Natural killer cell treated with Interleukin-12 subunit alpha and Interleukin-12 subunit beta and Interleukin-15 and Interleukin-18, amount 100 ng/mL, for 72 hours (primary cell): ENCODE measurements around the gene HMCES. TPM values are rescaled to one million over a fixed set of nuclear protein-coding genes. Genes with fewer than 3 reads are reported as not detected.
A peak's percentile ranks its signal among the peaks of the same experiment; 100 is the strongest.

Source experiments
- ATAC-seq, 2 donors: fragments of 150-1000 bp; cut with Tn5 transposase in 1 of 2; sonication (Bioruptor Pico), chemical (Tn5 transposase) in 1 of 2; 2 replicates each; pipeline ENCODE4 v1.10.0; 2021
- DNase-seq: peaks from one replicate; pipeline ENCODE4 v3.0.0; 2022; ENCODE audit warnings: low spot score
- H3K27ac Mint-ChIP-seq, 2 donors: 1 replicate in 1 of 2; 2 replicates in 1 of 2; pipeline ENCODE4 v1.8.0; 2022; ENCODE audit warnings: mixed read lengths in 2 of 2, mild to moderate bottlenecking in 1 of 2, moderate library complexity in 1 of 2
- H3K27me3 Mint-ChIP-seq, 2 donors: 1 replicate in 1 of 2; 2 replicates in 1 of 2; pipeline ENCODE4 v1.8.0; 2022; ENCODE audit warnings: mixed read lengths in 2 of 2
- H3K36me3 Mint-ChIP-seq: one replicate; pipeline ENCODE4 v1.8.0; 2022; ENCODE audit warnings: mixed read lengths
- H3K4me1 Mint-ChIP-seq, 2 donors: 1 replicate in 1 of 2; 2 replicates in 1 of 2; pipeline ENCODE4 v1.8.0; 2022; ENCODE audit warnings: low read depth in 2 of 2, mixed read lengths in 2 of 2, mild to moderate bottlenecking in 1 of 2
- H3K4me3 Mint-ChIP-seq: one replicate; pipeline ENCODE4 v1.8.0; 2022; ENCODE audit warnings: mixed read lengths
- H3K9me3 Mint-ChIP-seq: 2 replicates; pipeline ENCODE4 v1.8.0; 2022; ENCODE audit warnings: mixed read lengths
- total RNA-seq, 2 donors: library from RNA; stranded (reverse); gene quantifications; one replicate each; pipeline ENCODE4 v1.2.3, GENCODE V29; 2022

HMCES gene
- total RNA-seq, 2 donors from 2014 or later: 49.2 to 52.5 TPM

DNA sequence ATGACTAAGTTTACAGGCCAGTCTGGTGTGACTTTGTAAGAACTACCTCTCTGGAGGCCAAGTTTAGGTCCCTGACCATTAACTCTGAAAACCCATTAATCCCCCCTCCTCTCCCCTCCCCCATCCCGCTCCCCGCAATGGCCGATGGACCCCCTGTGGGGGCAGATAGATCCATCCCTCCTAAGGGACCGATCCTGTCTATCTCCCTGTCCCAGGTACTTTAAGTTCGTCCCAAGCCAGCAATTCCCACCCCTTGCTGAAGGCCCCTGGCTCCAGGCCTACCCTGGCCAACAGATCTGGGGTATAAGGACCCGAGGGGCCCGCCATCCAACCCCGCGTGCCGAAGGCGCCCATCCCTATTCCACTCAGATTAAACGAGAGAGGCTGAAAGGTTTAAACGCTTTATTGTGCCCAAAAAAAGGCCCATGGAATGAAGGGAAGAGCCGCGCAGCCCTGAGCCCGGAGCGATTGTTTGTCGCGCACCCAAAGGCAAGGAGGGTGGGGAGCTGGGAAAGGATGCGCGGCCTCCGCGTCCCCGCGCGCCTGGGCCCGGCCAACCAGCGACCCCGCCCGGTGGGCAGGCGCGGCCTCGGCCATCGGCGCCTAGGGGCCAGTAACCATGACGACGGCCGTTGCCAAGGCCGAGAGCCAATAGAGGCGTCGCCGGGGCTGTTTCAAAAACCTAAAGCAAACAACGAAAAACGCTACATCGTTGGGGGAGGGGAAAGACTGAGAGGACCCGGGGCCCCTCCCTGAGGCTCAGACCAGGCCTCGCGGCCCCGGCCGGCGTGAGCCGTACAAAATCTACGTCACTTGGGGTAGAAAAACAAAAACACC, 35.9 kb downstream of the HMCES start:
- peak overlapping the region; percentile 92 for H3K4me3 Mint-ChIP-seq
- peaks cover 24 to 30% of the 10 kb centered on the region in 2 donors for H3K4me1 Mint-ChIP-seq
- H3K9me3 Mint-ChIP-seq: no peaks in the 10 kb centered on the region
- peak; percentile 51 to 69 for ATAC-seq
- H3K27me3 Mint-ChIP-seq: no peaks in the 10 kb centered on the region
- DNase-seq: peak; percentile 79
- peak overlapping the region; percentile 24 to 45 for H3K27ac Mint-ChIP-seq
- H3K36me3 Mint-ChIP-seq: no peaks in the 10 kb centered on the region

DNA sequence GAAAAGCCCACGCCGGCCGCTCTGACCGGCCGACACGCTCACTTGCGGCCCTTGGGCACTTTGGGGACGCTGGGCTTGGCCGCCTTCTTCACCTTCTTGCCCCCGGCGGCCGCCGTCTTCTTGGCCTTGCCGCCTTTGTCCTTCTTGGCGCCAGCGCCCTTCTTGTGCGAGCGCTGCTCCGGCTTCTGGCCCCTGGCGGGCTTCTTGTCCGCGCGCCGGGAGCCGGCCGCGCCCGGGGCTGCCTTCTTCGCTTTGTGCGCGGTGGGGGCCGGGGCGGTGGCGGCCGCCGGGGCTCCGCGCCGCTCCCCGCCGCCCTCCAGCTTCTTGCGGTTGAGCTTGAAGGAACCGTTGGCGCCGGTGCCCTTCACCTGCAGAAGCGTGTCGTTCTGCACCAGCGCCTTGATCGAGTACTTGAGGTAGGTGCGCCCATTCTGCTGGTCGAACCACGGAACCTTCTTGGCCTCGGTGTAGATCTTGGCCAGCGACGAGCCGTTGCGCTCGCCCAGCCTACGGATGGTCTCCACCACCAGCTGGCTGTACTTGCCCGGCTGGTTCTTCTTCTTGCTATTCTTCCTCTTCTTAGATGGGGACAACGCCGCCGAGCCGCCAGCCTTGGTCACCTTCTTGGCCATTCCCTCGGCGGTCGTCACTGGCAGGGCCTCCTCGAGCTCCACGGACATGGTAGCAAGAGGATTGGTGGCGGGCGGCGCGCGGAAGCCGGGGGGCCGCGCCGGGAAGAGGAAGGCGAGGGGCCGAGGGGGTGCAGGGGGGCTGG, 36.7 kb downstream of the HMCES start:
- ATAC-seq (peak; percentile 4 to 21), DNase-seq (no peak)
- Mint-ChIP-seq H3K4me3 (peak overlapping the region; percentile 92), H3K36me3 (no peaks in the 10 kb centered on the region), H3K9me3 (no peaks in the 10 kb centered on the region), H3K27me3 (no peaks in the 10 kb centered on the region), H3K4me1 (peaks cover 24 to 30% of the 10 kb centered on the region in 2 donors), H3K27ac (peak overlapping the region; percentile 59 to 61)

DNA sequence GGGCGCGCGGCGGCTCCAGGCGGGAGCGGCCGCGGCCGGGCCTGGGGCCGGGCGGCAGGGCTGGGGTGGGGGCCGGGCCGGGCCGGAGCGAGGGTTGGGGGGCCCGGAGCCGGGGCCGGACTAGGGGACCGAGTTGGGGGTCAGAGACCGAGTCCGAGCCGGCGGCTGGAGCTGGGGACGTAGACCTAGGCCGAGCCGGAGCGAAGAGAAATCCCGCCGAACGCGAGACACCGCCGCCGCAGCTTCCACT, 37.3 kb downstream of the HMCES start:
- Mint-ChIP-seq H3K4me3 (peak overlapping the region; percentile 92), H3K27ac (peak overlapping the region; percentile 59 to 61), H3K9me3 (no peaks in the 10 kb centered on the region), H3K36me3 (no peaks in the 10 kb centered on the region), H3K4me1 (peaks cover 24 to 30% of the 10 kb centered on the region in 2 donors), H3K27me3 (no peaks in the 10 kb centered on the region)
- ATAC-seq (no peak), DNase-seq (no peak)

DNA sequence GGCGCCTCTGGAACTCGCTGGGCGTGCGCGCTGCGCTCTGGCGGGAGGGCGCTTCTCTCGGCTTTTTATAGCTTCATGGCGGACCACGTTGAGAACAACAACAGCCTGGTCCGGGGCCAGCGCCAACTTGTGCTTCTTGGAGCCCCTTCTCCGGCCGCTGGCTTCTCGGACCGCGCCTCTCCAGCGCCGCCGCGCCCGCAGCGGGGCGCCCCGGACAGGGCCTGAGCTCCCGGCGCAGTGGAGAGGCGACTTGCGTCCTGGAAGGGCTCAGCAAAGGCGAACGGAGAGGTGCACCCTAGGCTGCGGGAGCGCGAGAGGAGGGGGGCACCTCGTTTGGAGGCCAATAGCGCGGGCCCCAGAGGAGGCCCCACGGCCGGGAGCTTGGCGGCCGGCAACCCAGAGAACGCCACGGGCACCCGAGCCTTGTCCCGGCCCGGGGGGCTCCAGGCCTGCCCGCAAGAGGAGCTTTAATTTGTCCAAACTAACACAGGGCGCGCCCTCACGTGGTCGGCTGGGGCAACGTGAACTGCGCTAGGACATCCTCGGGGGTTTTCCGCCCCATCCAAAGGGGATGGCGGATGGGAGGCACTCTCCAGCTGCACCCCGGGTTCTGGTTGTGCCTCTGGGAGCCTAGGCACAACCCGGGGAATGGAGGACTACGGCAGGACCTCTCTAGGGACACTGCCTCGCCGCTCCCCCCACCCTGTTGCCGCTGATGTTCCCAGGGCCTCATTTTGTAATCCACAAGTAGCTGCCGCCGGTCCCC, 37.8 kb downstream of the HMCES start:
- ATAC-seq (peak; percentile 52 to 72), DNase-seq (peak; percentile 77)
- Mint-ChIP-seq H3K4me1 (peaks cover 24 to 30% of the 10 kb centered on the region in 2 donors), H3K27ac (no peak overlapping the region), H3K27me3 (no peaks in the 10 kb centered on the region), H3K4me3 (peak overlapping the region; percentile 92), H3K9me3 (no peaks in the 10 kb centered on the region), H3K36me3 (no peaks in the 10 kb centered on the region)

DNA sequence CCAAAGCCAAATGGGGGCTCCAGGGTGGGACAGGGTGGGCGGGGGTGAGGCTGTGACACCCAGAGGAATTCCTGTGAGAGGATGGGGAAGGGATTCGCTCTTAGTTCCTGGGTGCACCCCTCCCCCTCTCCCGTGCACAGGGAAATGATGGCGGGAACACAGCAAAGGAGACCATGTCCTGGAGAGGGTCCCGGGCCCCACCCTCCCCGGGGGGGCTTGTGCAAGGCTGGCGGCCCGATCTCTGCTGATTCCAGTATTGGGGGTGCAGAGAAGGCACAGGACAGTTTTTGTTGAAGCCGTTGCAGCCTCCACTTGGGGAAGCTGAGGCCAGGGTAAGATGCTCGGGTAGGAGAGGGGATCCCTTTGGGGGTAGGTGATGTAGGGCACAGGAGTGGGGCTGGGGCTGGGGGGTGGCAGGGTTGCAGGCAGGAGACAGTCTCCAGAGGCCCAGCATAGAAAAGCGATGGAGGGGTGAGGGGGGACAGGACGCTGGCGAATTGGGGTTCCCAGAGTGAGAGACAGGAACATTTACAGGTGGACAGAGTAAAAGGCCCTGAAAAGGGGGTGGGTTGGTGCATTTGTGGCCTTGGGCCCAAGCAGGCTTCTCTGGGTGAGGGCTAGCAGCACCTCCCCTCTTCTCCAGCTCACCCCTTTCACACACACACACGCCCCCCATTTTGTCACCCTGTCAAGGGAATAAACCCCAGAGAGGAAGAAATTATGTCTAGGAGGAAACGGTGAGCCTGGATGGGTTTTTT, 38.5 kb downstream of the HMCES start:
- H3K9me3 Mint-ChIP-seq: no peaks in the 10 kb centered on the region
- DNase-seq (no peak), ATAC-seq (no peak)
- no peaks in the 10 kb centered on the region for H3K36me3 Mint-ChIP-seq
- peaks cover 19 to 25% of the 10 kb centered on the region in 2 donors for H3K4me1 Mint-ChIP-seq
- H3K4me3 Mint-ChIP-seq: peak overlapping the region; percentile 32
- H3K27me3 Mint-ChIP-seq: no peaks in the 10 kb centered on the region
- no peak overlapping the region for H3K27ac Mint-ChIP-seq

DNA sequence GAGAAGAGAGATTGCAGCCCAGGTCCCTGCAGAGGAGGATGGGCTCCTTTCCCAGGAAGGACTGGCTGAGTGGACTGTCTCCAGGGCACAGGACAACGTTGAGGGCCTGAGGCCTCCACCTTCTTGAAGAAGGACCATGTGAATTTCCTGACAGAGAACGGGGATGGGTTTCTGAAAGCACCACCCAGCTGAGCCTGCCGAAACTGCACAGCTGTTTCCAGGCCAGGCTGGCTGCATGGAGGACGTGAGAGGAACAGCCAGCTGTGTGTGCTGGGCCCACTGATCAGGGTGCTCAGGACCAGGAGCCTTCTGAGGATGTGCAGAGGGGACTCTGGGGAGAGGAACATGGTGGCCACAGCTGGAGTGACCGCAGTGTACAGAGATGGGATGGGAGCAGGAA, 39.2 kb downstream of the HMCES start:
- ATAC-seq (no peak), DNase-seq (no peak)
- H3K36me3 Mint-ChIP-seq: no peaks in the 10 kb centered on the region
- H3K4me1 Mint-ChIP-seq: peaks cover 13 to 19% of the 10 kb centered on the region in 2 donors
- H3K9me3 Mint-ChIP-seq: no peaks in the 10 kb centered on the region
- H3K27ac Mint-ChIP-seq: no peak overlapping the region
- H3K27me3 Mint-ChIP-seq: no peaks in the 10 kb centered on the region
- H3K4me3 Mint-ChIP-seq: peak overlapping the region; percentile 32

DNA sequence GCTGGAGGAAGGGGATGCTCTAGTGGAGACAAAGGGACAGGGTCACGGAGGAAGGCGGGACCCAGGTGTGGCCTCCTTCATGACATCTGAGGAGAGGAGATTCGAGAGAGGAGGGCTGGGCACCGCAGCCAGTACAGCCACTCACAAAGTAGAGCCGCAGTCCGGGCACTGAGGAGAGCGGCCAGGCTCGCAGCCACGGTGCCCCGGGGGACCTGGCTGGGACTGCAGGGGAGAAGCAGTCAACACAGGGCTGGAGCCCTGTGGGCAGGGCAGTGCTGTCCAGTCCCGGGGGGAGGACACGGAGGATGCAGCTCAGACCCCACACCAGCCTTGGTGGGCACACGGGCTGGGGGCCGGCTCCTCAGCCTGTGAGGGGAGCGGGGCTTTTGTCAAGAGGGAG, 40.3 kb downstream of the HMCES start:
- DNase-seq: no peak
- no peaks in the 10 kb centered on the region for H3K36me3 Mint-ChIP-seq
- H3K27ac Mint-ChIP-seq: no peak overlapping the region
- peaks cover 7 to 12% of the 10 kb centered on the region in 2 donors for H3K4me1 Mint-ChIP-seq
- ATAC-seq: no peak
- H3K4me3 Mint-ChIP-seq: no peak overlapping the region
- no peaks in the 10 kb centered on the region for H3K27me3 Mint-ChIP-seq
- H3K9me3 Mint-ChIP-seq: no peaks in the 10 kb centered on the region

DNA sequence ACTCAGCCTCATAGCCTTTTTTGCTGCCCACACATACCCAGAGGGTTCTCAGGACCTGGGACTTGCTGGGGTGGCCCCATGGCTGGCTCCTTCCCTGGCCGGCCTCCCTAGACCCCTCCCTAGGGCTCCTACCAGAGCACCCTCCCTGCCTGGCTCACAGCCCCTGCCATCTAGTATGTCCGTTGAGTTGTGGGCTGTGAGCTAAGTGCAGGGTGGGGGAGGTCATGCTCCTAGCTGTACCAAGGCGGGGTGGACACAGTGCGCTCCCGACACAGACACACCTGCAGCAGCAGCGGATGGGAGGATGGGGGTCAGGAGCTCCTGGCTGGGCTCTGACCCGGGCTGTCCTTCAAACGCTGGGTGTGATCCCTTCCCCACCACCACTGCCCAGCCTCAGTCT, 41.6 kb downstream of the HMCES start:
- H3K4me3 Mint-ChIP-seq: no peak overlapping the region
- no peak for ATAC-seq
- no peak overlapping the region for H3K27ac Mint-ChIP-seq
- H3K4me1 Mint-ChIP-seq: peaks cover 0 to 5% of the 10 kb centered on the region in 2 donors
- no peaks in the 10 kb centered on the region for H3K27me3 Mint-ChIP-seq
- no peaks in the 10 kb centered on the region for H3K36me3 Mint-ChIP-seq
- no peaks in the 10 kb centered on the region for H3K9me3 Mint-ChIP-seq
- DNase-seq: no peak

DNA sequence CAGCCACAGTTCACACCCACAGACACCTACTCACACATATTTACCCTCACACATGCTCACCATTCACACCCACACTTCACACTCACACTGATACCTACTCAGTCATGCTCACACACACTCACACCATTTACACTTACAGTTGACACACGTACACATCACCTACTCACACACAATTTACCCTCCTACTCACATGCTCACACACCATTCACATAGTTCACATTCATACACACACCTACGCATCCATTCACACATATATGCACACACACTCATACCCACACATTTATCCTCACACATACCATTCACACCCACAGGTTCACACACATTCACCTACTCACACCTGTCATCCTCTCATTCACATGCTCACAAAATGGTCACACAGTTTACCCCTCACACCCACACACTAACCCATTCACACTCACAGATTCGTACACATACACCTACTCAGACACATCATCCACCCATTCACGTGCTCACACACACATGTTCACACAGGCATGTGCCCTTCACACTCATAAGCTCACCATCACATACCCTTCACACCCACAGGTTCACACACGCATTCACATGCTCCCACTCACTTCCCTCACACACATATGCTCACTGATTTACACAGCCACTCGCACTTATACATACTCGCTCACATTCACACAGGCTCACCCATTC, 42.3 kb downstream of the HMCES start:
- DNase-seq (no peak), ATAC-seq (no peak)
- H3K36me3 Mint-ChIP-seq: no peaks in the 10 kb centered on the region
- H3K4me3 Mint-ChIP-seq: no peak overlapping the region
- no peaks in the 10 kb centered on the region for H3K27me3 Mint-ChIP-seq
- H3K9me3 Mint-ChIP-seq: no peaks in the 10 kb centered on the region
- peaks cover 0 to 3% of the 10 kb centered on the region in 2 donors for H3K4me1 Mint-ChIP-seq
- H3K27ac Mint-ChIP-seq: no peak overlapping the region

DNA sequence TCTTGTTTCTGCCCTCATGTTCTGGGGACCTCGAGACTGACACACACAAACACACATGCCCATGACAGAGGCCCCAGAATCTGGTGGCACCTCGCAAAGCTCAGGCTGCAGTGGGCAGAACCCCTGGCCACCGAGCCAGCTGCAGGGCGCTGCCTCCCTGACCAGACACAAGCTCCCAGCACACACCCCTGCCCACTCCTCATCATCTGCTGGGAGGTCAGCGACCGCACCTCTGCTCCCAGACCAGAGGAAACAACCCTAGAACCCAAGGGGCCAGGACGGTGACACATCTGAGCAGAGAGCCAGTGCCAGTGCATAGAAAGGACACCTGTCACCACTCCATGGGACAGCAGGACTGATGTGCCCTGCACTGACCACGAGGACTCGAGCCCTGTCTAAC, 43.2 kb downstream of the HMCES start:
- Mint-ChIP-seq H3K4me3 (no peak overlapping the region), H3K27ac (no peak overlapping the region), H3K9me3 (no peaks in the 10 kb centered on the region), H3K4me1 (peaks cover 0 to 3% of the 10 kb centered on the region in 2 donors), H3K36me3 (no peaks in the 10 kb centered on the region), H3K27me3 (no peaks in the 10 kb centered on the region)
- no peak for ATAC-seq
- no peak for DNase-seq

DNA sequence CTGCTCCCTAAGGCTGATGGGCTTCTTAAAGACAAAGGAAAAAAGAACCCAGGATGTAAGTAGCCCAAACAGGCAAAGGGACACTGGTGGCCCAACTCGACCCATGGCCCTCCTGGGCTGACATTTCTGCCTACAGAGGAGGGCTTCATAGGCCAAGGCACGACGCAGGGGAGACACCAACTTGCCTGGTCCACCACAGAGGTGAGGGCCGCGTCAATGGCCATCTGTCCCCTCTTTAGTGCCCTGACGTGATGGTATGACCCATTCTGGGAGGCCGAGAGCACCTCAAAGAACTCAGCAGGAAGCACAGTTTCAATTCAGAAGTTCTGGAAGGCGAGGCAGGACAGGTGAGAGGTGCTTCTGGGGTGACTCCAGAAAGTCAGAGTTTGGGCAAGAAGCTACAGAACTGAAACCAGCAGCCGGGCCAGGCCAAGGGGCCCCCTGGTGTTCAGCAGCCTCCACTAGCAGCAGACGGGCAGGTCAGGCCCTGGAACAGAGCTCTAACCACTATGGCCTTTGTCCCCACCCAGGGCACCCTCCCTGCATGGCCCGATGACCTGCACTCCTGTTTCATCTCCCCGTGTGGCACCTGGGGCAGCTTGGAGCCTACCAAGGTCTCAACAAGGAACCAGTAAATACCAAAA, 45.1 kb downstream of the HMCES start:
- H3K4me3 Mint-ChIP-seq: no peak overlapping the region
- no peaks in the 10 kb centered on the region for H3K36me3 Mint-ChIP-seq
- no peak for DNase-seq
- no peak overlapping the region for H3K27ac Mint-ChIP-seq
- no peaks in the 10 kb centered on the region for H3K27me3 Mint-ChIP-seq
- ATAC-seq: no peak
- H3K4me1 Mint-ChIP-seq: no peaks in the 10 kb centered on the region
- H3K9me3 Mint-ChIP-seq: no peaks in the 10 kb centered on the region

DNA sequence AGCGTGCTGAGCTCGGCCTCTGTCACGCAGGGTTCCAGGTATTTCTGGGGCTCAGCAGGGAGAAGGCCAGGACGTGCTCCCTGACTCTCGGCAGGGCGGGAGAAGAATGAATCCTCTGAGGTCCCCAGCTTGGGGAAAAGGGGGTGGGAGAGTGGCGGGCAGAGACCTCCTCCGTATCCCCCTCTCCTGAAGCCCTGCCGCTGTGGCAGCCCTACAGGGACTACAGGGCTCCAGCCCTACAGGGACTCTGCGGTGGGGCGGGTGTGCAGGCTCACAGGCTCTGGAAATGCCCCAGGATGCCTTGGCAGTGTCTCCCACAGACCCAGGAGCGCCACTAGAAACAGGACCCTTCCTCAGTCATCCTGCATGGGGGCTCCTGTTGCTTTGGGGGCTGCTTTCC, 46.2 kb downstream of the HMCES start:
- DNase-seq: no peak
- H3K9me3 Mint-ChIP-seq: no peaks in the 10 kb centered on the region
- H3K27ac Mint-ChIP-seq: no peak overlapping the region
- no peaks in the 10 kb centered on the region for H3K4me1 Mint-ChIP-seq
- H3K36me3 Mint-ChIP-seq: no peaks in the 10 kb centered on the region
- ATAC-seq: no peak
- H3K27me3 Mint-ChIP-seq: no peaks in the 10 kb centered on the region
- H3K4me3 Mint-ChIP-seq: no peak overlapping the region

DNA sequence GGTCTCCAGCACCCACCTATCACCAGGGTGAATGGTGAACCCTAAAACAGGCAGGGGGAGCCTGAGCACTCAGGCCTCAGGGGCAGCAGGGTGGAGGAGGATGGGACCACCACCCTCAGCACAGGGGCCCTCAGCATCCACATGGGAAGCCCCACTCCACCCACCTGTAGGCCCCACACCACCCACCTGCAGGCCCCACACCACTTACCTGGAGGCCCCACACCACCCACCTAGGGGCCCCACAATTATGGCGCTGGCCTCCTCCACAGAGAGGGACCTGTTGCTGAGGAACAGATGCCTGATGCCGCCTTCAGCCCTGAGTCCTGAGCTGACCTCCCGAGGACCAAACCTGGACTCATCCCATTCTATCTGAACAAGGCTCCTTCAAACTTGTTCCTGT, 46.7 kb downstream of the HMCES start:
- no peak for DNase-seq
- no peak for ATAC-seq
- Mint-ChIP-seq H3K27ac (no peak overlapping the region), H3K36me3 (no peaks in the 10 kb centered on the region), H3K27me3 (no peaks in the 10 kb centered on the region), H3K4me3 (no peak overlapping the region), H3K9me3 (no peaks in the 10 kb centered on the region), H3K4me1 (no peaks in the 10 kb centered on the region)
